HCT116 (cell line): Measurements from ENCODE around the gene COG5. TPM values are rescaled to one million over a fixed set of nuclear protein-coding genes. Genes with fewer than 3 reads are reported as not detected.
A peak's percentile ranks its signal among the peaks of the same experiment; 100 is the strongest.

Experiments
- ATAC-seq: fragments of 200-7000 bp; cut with Tn5 transposase; 2 replicates; pipeline ENCODE4 v1.9.1; 2020; ENCODE audit warnings: mild to moderate bottlenecking, moderate library complexity
- BruUV-seq: library from RNA; stranded (reverse); fragments of 400-500 nt; replicated peaks from 2 replicates; lab custom pipeline; 2021; lab: Mats Ljungman, UMichigan
- CTCF ChIA-PET: fragments of 300-600 bp; sonication (Branson Sonifier 250); formaldehyde crosslinking; loops from one replicate; lab custom pipeline; 2021; ENCODE audit warnings: antibody characterized with exemption; lab: Charles Lee
- POLR2A ChIA-PET: fragments of 300-600, 350-600 bp; sonication (Branson Sonifier 250); formaldehyde crosslinking; loops from one replicate; lab custom pipeline; 2021; ENCODE audit warnings: antibody characterized with exemption; lab: Charles Lee
- RAD21 ChIA-PET, 2 experiments: fragments of 300-600 bp; sonication (Branson Sonifier 250); formaldehyde crosslinking; loops; one replicate each; lab custom pipeline; 2023; ENCODE audit warnings: low total read pairs in 2 of 2; ENCODE audit not compliant: uncharacterized antibody in 2 of 2, unreplicated experiment in 2 of 2, low non-redundant PET in 1 of 2; lab: Charles Lee
- DNase-seq: peaks from one replicate; pipeline ENCODE4 v3.0.0-alpha.2; 2010; ENCODE audit warnings: low read depth, low spot score
- H2AFZ ChIP-seq: fragments of 200-600 bp; shearing (Covaris generic), sonication (generic); 2 replicates; pipeline ENCODE4 v1.6.1; 2017; ENCODE audit warnings: low read depth, mixed run types, mixed read lengths, antibody characterized with exemption, low read length; ENCODE audit not compliant: poor library complexity, severe bottlenecking
- H3K27ac ChIP-seq: 2 replicates; pipeline ENCODE4 v1.5.1; 2012; ENCODE audit warnings: low read depth, low read length
- H3K27me3 ChIP-seq: fragments of 200-600 bp; sonication (generic); 2 replicates; pipeline ENCODE4 v1.6.1; 2016; ENCODE audit warnings: mixed run types, low read length, mixed read lengths; ENCODE audit not compliant: insufficient read depth
- H3K36me3 ChIP-seq, 2 experiments: fragments of 200-500 bp in 1 of 2; fragments of 200-600 bp in 1 of 2; sonication (Bioruptor generic) in 1 of 2; sonication (generic) in 1 of 2; 2 replicates each; pipeline versions ENCODE4 v1.5.1 to v1.6.1; 2014 to 2016; ENCODE audit warnings: low read length in 2 of 2, inconsistent platforms in 1 of 2, mixed read lengths in 1 of 2, mixed run types in 1 of 2; ENCODE audit not compliant: insufficient read depth in 2 of 2, control insufficient read depth in 1 of 2
- H3K4me1 ChIP-seq, 2 experiments: fragments of 200-600 bp in 1 of 2; sonication (generic) in 1 of 2; 2 replicates each; pipeline versions ENCODE4 v1.5.1 to v1.6.1; 2012 to 2017; ENCODE audit warnings: low read length in 2 of 2, inconsistent platforms in 1 of 2, mild to moderate bottlenecking in 1 of 2, mixed read lengths in 1 of 2, mixed run types in 1 of 2, moderate library complexity in 1 of 2; ENCODE audit not compliant: insufficient read depth in 2 of 2, control insufficient read depth in 1 of 2
- H3K4me2 ChIP-seq: fragments of 200-600 bp; sonication (generic); 2 replicates; pipeline ENCODE4 v1.6.1; 2017; ENCODE audit warnings: mixed run types, low read length, mixed read lengths
- H3K4me3 ChIP-seq, 2 experiments: fragments of 200-600 bp in 1 of 2; sonication (generic) in 1 of 2; replicated peaks in 1 of 2; 2 replicates each; pipeline ENCODE4 v1.5.1; 2011 to 2016; ENCODE audit warnings: low read length in 2 of 2, control low read depth in 1 of 2, low read depth in 1 of 2, mild to moderate bottlenecking in 1 of 2, mixed read lengths in 1 of 2, mixed run types in 1 of 2
- H3K79me2 ChIP-seq: fragments of 200-600 bp; sonication (generic); 2 replicates; pipeline ENCODE4 v1.6.1; 2017; ENCODE audit warnings: mild to moderate bottlenecking, mixed run types, low read length, moderate library complexity, mixed read lengths; ENCODE audit not compliant: insufficient read depth
- H3K9ac ChIP-seq: fragments of 200-600 bp; sonication (generic); 2 replicates; pipeline ENCODE4 v1.6.1; 2016; ENCODE audit warnings: low read length, mixed read lengths
- H3K9me2 ChIP-seq: fragments of 200-600 bp; sonication (generic), shearing (Covaris generic); 2 replicates; pipeline ENCODE4 v1.6.1; 2017; ENCODE audit warnings: mixed run types, mild to moderate bottlenecking, moderate library complexity; ENCODE audit not compliant: insufficient read depth
- H3K9me3 ChIP-seq, 2 experiments: fragments of 200-500 bp in 1 of 2; fragments of 200-600 bp in 1 of 2; sonication (Bioruptor generic) in 1 of 2; sonication (generic) in 1 of 2; 2 replicates each; pipeline ENCODE4 v1.6.1; 2014 to 2017; ENCODE audit warnings: low read length in 2 of 2, mixed read lengths in 2 of 2, inconsistent platforms in 1 of 2, low read depth in 1 of 2, mild to moderate bottlenecking in 1 of 2, mixed run types in 1 of 2, moderate library complexity in 1 of 2; ENCODE audit not compliant: control insufficient read depth in 1 of 2, insufficient read depth in 1 of 2
- H4K20me1 ChIP-seq: fragments of 200-600 bp; sonication (generic), shearing (Covaris generic); 2 replicates; pipeline ENCODE4 v1.6.1; 2017; ENCODE audit warnings: mixed run types, mild to moderate bottlenecking, moderate library complexity; ENCODE audit not compliant: insufficient read depth
- CEBPB ChIP-seq: IDR thresholded peaks from 2 replicates; pipeline ENCODE4 v1.6.1; 2012; ENCODE audit warnings: low read depth
- ELF1 ChIP-seq: IDR thresholded peaks from 2 replicates; pipeline ENCODE4 v1.6.1; 2012; ENCODE audit warnings: low read depth, borderline replicate concordance
- FOSL1 ChIP-seq: IDR thresholded peaks from 2 replicates; pipeline ENCODE4 v1.6.1; 2012; ENCODE audit warnings: low read depth
- POLR2A ChIP-seq: IDR thresholded peaks from 2 replicates; pipeline ENCODE4 v1.7.0; 2011; ENCODE audit warnings: borderline replicate concordance; ENCODE audit not compliant: insufficient read depth, insufficient read length; ENCODE audit errors: extremely low read depth
- POLR2AphosphoS5 ChIP-seq: IDR thresholded peaks from 2 replicates; pipeline ENCODE4 v1.6.1; 2011; ENCODE audit warnings: mild to moderate bottlenecking, low read depth, low read length, moderate library complexity
- RAD21 ChIP-seq: IDR thresholded peaks from 2 replicates; pipeline ENCODE4 v1.6.1; 2012; ENCODE audit warnings: low read depth, mild to moderate bottlenecking
- SIN3A ChIP-seq: IDR thresholded peaks from 2 replicates; pipeline ENCODE4 v1.6.1; 2012; ENCODE audit warnings: low read depth
- SRF ChIP-seq: IDR thresholded peaks from 2 replicates; pipeline ENCODE4 v1.6.1; 2012; ENCODE audit warnings: low read depth
- intact Hi-C: fragments of 100-400 bp; cut with micrococcal nuclease; formaldehyde crosslinking; loops from 2 replicates; pipeline ENCODE4 v1.10.0; 2022
- total RNA-seq: library from RNA; stranded (reverse); gene quantifications from one replicate; pipeline ENCODE4 v1.2.1, GENCODE V29; 2021; ENCODE audit not compliant: unreplicated experiment
- TF ChIP-seq, protein P1 (sequence below), 3 experiments: fragments of 200-600 bp in 1 of 3; sonication (generic) in 1 of 3; IDR thresholded peaks in 2 of 3; conservative IDR thresholded peaks in 1 of 3; 2 replicates each; pipeline ENCODE4 v1.5.1; 2012 to 2017; ENCODE audit warnings: low read depth in 2 of 3, low read length in 2 of 3, antibody characterized with exemption in 1 of 3, borderline replicate concordance in 1 of 3, control low read depth in 1 of 3, mild to moderate bottlenecking in 1 of 3, mixed read lengths in 1 of 3, mixed run types in 1 of 3, moderate library complexity in 1 of 3; ENCODE audit not compliant: insufficient read depth in 1 of 3
- TF ChIP-seq, protein P2 (sequence below): IDR thresholded peaks from 2 replicates; pipeline ENCODE4 v1.6.1; 2012
- TF ChIP-seq, protein P3 (sequence below): IDR thresholded peaks from 2 replicates; pipeline ENCODE4 v1.6.1; 2012; ENCODE audit warnings: low read depth
- TF ChIP-seq, protein P4 (sequence below): IDR thresholded peaks from 2 replicates; pipeline ENCODE4 v1.6.1; 2011; ENCODE audit warnings: mild to moderate bottlenecking, low read length, moderate library complexity; ENCODE audit not compliant: insufficient replicate concordance; ENCODE audit errors: extremely low read depth

The COG5 gene
- total RNA-seq, 1 experiment from 2014 or later, result 30.7 TPM

DNA sequence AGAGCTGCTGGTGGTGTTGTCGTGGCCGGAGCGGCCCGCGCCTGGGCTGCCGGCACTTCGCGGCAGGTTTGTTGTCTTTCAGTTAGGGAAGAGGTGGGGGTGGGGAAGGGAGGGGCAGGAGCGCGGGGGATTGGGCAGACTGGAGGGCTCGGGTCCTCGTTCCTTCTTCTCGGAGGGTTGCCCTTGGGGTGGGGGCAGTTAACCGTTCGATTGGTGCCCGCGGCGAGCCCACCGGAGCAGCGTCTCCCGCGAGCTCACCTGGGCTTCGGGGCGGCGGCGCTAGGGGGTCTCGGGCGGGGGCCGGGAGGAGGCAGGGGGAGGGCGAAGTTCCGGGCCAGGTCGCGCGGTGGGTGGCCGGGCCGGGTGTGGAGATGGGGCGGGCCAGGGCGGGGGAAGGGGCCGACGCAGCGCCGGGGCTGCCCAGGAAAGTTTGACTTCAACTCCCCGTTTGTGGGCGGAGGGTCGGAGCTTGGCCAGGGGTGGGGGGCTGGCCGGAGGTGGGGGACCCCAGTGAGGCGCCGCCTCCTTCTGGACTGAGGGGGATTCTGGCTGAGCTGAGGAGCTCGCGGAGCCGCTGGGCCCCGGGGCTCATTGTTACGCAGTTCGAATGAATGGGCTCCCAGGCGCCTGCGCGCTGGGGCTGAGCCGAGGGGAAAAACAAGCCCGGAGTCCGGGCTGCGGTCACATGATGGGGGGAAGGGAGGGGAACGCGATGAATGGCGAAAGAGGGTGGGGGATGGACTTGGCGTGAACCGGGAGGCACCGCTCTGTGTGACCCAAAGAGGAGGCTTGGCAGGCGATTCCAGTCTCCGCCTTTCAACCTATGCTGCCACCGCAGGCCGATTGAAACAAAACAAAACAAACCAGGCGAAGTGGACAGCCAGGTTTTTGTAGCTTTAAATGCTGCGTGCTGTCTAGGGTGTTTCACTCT lies 394.3 kb downstream of the COG5 start (continued):
- TF ChIP-seq, protein P1, sequence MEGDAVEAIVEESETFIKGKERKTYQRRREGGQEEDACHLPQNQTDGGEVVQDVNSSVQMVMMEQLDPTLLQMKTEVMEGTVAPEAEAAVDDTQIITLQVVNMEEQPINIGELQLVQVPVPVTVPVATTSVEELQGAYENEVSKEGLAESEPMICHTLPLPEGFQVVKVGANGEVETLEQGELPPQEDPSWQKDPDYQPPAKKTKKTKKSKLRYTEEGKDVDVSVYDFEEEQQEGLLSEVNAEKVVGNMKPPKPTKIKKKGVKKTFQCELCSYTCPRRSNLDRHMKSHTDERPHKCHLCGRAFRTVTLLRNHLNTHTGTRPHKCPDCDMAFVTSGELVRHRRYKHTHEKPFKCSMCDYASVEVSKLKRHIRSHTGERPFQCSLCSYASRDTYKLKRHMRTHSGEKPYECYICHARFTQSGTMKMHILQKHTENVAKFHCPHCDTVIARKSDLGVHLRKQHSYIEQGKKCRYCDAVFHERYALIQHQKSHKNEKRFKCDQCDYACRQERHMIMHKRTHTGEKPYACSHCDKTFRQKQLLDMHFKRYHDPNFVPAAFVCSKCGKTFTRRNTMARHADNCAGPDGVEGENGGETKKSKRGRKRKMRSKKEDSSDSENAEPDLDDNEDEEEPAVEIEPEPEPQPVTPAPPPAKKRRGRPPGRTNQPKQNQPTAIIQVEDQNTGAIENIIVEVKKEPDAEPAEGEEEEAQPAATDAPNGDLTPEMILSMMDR (IDR thresholded peaks at IDR 0.05 in 2 of 3, conservative IDR thresholded peaks at IDR 0.05 in 1 of 3; ENCODE audit: borderline replicate concordance in 1 of 3, insufficient read depth in 1 of 3, low read depth in 2 of 3, low read length in 2 of 3), result no peak
- TF ChIP-seq FOSL1 (no peak), SRF (no peak)
- TF ChIP-seq, protein P2, sequence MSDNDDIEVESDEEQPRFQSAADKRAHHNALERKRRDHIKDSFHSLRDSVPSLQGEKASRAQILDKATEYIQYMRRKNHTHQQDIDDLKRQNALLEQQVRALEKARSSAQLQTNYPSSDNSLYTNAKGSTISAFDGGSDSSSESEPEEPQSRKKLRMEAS, result peak; percentile 90

DNA sequence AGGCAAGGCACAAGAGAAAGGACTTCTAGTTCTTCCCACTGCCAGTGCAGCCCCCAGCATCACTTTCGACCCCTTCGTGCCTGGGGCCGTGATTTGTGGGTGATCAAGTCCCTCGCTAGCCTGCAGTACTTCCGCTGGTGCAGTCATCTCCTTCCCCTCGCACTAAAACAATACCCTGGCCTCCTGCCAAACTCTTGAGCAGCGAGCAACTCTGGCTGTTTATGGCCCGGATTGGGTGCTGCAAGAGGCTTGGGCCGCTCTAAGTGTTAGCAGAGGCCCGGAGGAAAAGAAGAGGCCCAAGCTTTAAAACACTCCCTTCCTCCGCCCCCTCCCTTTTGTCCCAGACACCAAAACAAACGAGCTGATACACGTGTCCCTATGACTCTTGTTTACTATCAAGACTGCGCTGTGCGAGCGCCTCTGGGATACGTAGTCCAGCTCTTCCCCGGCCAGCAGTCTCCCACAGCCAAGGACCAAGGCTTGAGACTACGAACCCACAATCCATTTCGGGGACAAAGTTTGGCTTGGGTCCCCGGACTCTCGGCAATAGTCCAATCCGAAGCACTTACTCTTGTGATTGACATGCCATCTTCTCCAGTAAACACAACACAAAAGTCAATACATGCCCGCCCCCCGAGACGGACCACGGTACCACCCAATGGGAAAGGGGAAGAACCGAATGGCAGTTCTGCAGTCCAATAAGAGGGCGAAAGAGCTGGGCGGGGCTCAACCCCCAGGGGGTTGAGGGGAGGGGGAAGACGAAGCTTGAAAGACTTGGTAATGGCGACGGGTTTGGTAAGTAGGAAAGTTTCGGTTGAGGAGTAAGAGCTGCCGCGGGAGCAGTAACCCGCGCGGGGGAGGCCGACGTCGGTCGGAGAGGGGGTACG lies 395.2 kb downstream of the COG5 start, which contains the start of gene HBP1:
Gene HBP1, plus strand, starts transcription at position 771 of the 887 bp plus-strand sequence. CDS start 10,891 bp downstream, outside the sequence.
- no peaks in the 10 kb centered on the region for H3K9me2 ChIP-seq
- no peaks in the 10 kb centered on the region for H3K27me3 ChIP-seq
- ChIA-PET CTCF (interaction anchor here (1.0 to 2.3 kb wide), 9 partner anchors 9 to 711 kb away, joined by 3 to 17 read pairs (median 5); partner anchors contain the start of gene CBLL1), RAD21 (no interaction called here), POLR2A (interaction anchor here (0.5 to 2.4 kb wide), 10 partner anchors 11 to 712 kb away, joined by 3 to 11 read pairs (median 4); partner anchors contain the start of gene DUS4L)
- peak within 1 kb of the TSS; percentile 67 for H3K27ac ChIP-seq
- H3K4me3 ChIP-seq, result peak within 1 kb of the TSS; percentile 70 to 75
- peak within 1 kb of the TSS; percentile 75 for H3K9ac ChIP-seq
- peak within 1 kb of the TSS; percentile 98 for H2AFZ ChIP-seq
- intact Hi-C loops, result loop anchor here (5.0 kb wide), 1 partner anchor 506 kb away; the partner anchor contains the start of gene CCDC71L
- peaks cover 5 to 18% of the 10 kb centered on the region in 2 experiments; a peak in 3 of 4 replicates for H3K4me1 ChIP-seq
- peak; percentile 88 for ATAC-seq
- BruUV-seq, result no TSS peak
- H3K36me3 ChIP-seq, result no peaks in the 10 kb centered on the region
- peak within 1 kb of the TSS; percentile 93 for H3K4me2 ChIP-seq
- H4K20me1 ChIP-seq, result no peaks in the 10 kb centered on the region
- no peaks in the 10 kb centered on the region for H3K9me3 ChIP-seq
- H3K79me2 ChIP-seq, result peaks cover 34% of the 10 kb centered on the region
- DNase-seq, result peak; percentile 100
- TF ChIP-seq RAD21 (no peak), ELF1 (no peak), POLR2A (no peak), SIN3A (peak; percentile 97), POLR2AphosphoS5 (peak; percentile 46), CEBPB (no peak; the same call in 1 of the 2 replicates)
- TF ChIP-seq, protein P3, sequence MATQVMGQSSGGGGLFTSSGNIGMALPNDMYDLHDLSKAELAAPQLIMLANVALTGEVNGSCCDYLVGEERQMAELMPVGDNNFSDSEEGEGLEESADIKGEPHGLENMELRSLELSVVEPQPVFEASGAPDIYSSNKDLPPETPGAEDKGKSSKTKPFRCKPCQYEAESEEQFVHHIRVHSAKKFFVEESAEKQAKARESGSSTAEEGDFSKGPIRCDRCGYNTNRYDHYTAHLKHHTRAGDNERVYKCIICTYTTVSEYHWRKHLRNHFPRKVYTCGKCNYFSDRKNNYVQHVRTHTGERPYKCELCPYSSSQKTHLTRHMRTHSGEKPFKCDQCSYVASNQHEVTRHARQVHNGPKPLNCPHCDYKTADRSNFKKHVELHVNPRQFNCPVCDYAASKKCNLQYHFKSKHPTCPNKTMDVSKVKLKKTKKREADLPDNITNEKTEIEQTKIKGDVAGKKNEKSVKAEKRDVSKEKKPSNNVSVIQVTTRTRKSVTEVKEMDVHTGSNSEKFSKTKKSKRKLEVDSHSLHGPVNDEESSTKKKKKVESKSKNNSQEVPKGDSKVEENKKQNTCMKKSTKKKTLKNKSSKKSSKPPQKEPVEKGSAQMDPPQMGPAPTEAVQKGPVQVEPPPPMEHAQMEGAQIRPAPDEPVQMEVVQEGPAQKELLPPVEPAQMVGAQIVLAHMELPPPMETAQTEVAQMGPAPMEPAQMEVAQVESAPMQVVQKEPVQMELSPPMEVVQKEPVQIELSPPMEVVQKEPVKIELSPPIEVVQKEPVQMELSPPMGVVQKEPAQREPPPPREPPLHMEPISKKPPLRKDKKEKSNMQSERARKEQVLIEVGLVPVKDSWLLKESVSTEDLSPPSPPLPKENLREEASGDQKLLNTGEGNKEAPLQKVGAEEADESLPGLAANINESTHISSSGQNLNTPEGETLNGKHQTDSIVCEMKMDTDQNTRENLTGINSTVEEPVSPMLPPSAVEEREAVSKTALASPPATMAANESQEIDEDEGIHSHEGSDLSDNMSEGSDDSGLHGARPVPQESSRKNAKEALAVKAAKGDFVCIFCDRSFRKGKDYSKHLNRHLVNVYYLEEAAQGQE, result no peak
- TF ChIP-seq, protein P2, result peak; percentile 99
- TF ChIP-seq, protein P4, sequence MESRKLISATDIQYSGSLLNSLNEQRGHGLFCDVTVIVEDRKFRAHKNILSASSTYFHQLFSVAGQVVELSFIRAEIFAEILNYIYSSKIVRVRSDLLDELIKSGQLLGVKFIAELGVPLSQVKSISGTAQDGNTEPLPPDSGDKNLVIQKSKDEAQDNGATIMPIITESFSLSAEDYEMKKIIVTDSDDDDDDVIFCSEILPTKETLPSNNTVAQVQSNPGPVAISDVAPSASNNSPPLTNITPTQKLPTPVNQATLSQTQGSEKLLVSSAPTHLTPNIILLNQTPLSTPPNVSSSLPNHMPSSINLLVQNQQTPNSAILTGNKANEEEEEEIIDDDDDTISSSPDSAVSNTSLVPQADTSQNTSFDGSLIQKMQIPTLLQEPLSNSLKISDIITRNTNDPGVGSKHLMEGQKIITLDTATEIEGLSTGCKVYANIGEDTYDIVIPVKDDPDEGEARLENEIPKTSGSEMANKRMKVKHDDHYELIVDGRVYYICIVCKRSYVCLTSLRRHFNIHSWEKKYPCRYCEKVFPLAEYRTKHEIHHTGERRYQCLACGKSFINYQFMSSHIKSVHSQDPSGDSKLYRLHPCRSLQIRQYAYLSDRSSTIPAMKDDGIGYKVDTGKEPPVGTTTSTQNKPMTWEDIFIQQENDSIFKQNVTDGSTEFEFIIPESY, result peak; percentile 17
